ENCODE results near the gene MAP3K6.

DNA sequence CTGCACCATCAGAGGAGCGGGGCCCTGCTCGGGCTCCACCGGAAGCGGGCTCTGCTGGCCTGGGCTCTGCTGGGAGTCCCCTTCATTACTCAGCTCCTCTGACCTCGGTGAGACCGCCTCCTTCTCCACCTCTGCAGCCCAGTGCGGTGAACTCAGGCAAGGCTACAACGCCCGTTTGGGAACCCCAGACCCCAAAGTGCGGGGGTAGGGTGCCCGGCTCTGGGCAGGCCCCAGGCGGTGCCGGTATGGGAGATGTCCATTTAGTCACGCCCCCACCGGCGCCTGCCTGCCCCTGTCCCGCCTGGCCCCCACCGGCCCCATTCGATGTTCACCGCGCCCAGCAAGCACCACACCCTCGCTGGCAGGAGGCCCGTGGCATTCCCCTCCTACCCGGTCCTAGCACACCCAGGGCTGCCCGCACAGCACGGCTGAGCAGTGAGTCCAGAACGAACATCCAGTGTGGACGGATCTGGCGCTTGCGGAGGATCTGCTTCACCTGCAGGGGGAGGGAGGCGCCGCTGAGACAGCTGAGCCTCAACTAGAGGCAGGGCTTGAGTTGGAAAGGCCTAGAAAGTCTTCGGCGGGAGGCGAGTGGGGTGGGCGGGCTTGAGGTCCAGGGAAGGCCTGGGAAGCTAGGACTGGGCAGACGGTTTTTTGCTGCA lies 10.0 kb downstream of the MAP3K6 start:
- TF ChIP-seq, protein P1, sequence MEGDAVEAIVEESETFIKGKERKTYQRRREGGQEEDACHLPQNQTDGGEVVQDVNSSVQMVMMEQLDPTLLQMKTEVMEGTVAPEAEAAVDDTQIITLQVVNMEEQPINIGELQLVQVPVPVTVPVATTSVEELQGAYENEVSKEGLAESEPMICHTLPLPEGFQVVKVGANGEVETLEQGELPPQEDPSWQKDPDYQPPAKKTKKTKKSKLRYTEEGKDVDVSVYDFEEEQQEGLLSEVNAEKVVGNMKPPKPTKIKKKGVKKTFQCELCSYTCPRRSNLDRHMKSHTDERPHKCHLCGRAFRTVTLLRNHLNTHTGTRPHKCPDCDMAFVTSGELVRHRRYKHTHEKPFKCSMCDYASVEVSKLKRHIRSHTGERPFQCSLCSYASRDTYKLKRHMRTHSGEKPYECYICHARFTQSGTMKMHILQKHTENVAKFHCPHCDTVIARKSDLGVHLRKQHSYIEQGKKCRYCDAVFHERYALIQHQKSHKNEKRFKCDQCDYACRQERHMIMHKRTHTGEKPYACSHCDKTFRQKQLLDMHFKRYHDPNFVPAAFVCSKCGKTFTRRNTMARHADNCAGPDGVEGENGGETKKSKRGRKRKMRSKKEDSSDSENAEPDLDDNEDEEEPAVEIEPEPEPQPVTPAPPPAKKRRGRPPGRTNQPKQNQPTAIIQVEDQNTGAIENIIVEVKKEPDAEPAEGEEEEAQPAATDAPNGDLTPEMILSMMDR (IDR thresholded peaks at IDR 0.05) = no peak
- TF ChIP-seq POLR2A (IDR thresholded peaks at IDR 0.05) = no peak
